ENCODE measurements around the gene PCDHGA3.
A peak's percentile ranks its signal among the peaks of the same experiment; 100 is the strongest.

The PCDHGA3 gene

DNA sequence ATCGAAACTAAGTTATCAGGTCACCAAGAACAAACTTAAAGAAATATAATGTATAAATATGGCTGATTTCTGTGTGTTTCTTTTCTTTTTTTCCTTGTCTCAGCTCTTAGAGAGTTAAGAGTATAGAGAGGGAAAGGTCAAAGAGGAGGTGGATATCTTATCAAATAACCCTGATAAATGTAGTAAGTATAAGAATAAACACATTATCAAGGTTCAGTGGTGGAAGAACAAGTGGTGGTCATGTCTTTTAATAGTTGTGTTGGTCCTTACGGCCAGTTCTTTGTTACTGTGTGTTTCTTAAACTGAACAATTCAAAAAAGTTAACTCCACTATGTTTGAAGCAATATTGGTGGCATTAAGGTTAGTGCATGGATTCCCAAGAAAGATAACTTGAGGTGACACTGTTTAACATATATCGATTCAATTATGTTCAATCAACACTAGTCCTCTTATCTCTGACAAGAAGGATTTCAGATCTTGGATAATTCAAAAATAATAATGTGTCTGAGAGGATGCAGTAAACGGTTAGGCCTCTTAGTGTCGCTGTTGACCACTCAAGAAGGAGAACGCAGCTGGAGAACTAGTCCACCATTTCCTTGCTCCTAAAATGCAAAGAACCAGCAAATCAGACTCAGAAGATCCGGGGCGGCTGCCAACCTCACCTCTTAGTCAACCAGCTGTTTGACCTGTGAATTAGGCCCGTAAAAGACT lies at the start of gene PCDHGA3:
Gene PCDHGA3, plus strand, starts transcription at position 588 of the 711 bp plus-strand sequence. CDS start 205 bp downstream, outside the sequence.
- no peak for TF ChIP-seq EZH2 (IDR thresholded peaks at IDR 0.05; ENCODE audit: borderline replicate concordance, low read depth, low read length, severe bottlenecking)
- TF ChIP-seq, protein P1, sequence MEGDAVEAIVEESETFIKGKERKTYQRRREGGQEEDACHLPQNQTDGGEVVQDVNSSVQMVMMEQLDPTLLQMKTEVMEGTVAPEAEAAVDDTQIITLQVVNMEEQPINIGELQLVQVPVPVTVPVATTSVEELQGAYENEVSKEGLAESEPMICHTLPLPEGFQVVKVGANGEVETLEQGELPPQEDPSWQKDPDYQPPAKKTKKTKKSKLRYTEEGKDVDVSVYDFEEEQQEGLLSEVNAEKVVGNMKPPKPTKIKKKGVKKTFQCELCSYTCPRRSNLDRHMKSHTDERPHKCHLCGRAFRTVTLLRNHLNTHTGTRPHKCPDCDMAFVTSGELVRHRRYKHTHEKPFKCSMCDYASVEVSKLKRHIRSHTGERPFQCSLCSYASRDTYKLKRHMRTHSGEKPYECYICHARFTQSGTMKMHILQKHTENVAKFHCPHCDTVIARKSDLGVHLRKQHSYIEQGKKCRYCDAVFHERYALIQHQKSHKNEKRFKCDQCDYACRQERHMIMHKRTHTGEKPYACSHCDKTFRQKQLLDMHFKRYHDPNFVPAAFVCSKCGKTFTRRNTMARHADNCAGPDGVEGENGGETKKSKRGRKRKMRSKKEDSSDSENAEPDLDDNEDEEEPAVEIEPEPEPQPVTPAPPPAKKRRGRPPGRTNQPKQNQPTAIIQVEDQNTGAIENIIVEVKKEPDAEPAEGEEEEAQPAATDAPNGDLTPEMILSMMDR (IDR thresholded peaks at IDR 0.05; ENCODE audit: borderline replicate concordance, extremely low read depth, low read length, poor library complexity, severe bottlenecking): peak; percentile 18
- no peaks in the 10 kb centered on the region for H3K9me3 ChIP-seq (ENCODE audit: insufficient read depth, low read length, severe bottlenecking)
- no peaks in the 10 kb centered on the region for H3K36me3 ChIP-seq (ENCODE audit: insufficient read depth, low read length)
- H4K20me1 ChIP-seq (ENCODE audit: insufficient read depth, low read length): no peaks in the 10 kb centered on the region
- H3K4me1 ChIP-seq (ENCODE audit: insufficient read depth, low read length): no peaks in the 10 kb centered on the region
- H3K9ac ChIP-seq (ENCODE audit: low read depth, low read length): no peak within 1 kb of the TSS
- no peak within 1 kb of the TSS for H3K4me2 ChIP-seq (ENCODE audit: insufficient read depth, low read length)
- ATAC-seq (ENCODE audit: insufficient read depth, low read depth): no peak
- no peak within 1 kb of the TSS for H2AFZ ChIP-seq (ENCODE audit: low read depth, low read length)
- no peaks in the 10 kb centered on the region for H3K79me2 ChIP-seq (ENCODE audit: insufficient read depth, low read length)
- H3K27me3 ChIP-seq (ENCODE audit: insufficient read depth, low read length, poor library complexity): no peaks in the 10 kb centered on the region
- no peak for DNase-seq
- no peak within 1 kb of the TSS for H3K27ac ChIP-seq (ENCODE audit: low read length)
- H3K4me3 ChIP-seq (ENCODE audit: low read depth in 1 of 2, low read length in 2 of 2): no peak within 1 kb of the TSS

DNA sequence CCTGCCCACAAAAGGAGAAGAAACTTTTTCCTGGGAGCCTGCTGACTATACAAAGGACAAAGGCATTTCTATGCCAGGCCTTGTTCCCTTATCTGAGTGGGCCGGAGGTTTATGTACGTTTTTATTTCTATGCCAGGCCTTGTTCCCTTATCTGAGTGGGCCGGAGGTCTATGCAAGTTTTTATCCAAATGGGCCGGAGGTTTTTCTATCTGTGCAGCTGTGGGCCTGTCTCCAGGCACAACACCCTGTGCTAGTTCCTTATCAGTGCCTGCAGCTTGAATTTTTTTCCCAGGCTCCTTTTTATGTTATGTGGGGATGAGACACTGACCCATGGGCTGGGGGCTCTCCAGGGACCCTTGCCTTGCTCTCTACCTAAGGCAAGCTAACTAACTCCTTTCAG lies 45.3 kb upstream of the PCDHGA3 start:
- DNase-seq: no peak
- TF ChIP-seq, protein P1 (IDR thresholded peaks at IDR 0.05; ENCODE audit: borderline replicate concordance, extremely low read depth, low read length, poor library complexity, severe bottlenecking): no peak
- TF ChIP-seq EZH2 (IDR thresholded peaks at IDR 0.05; ENCODE audit: borderline replicate concordance, low read depth, low read length, severe bottlenecking): no peak
- no peaks in the 10 kb centered on the region for H3K79me2 ChIP-seq (ENCODE audit: insufficient read depth, low read length)
- no peak overlapping the region for H3K9ac ChIP-seq (ENCODE audit: low read depth, low read length)
- peaks cover 5% of the 10 kb centered on the region for H3K9me3 ChIP-seq (ENCODE audit: insufficient read depth, low read length, severe bottlenecking)
- no peaks in the 10 kb centered on the region for H3K4me1 ChIP-seq (ENCODE audit: insufficient read depth, low read length)
- no peaks in the 10 kb centered on the region for H4K20me1 ChIP-seq (ENCODE audit: insufficient read depth, low read length)
- H3K36me3 ChIP-seq (ENCODE audit: insufficient read depth, low read length): no peaks in the 10 kb centered on the region
- no peak overlapping the region for H3K4me3 ChIP-seq (ENCODE audit: low read depth in 1 of 2, low read length in 2 of 2)
- no peak overlapping the region for H3K4me2 ChIP-seq (ENCODE audit: insufficient read depth, low read length)
- H3K27ac ChIP-seq (ENCODE audit: low read length): no peak overlapping the region
- no peak for ATAC-seq (ENCODE audit: insufficient read depth, low read depth)
- no peaks in the 10 kb centered on the region for H3K27me3 ChIP-seq (ENCODE audit: insufficient read depth, low read length, poor library complexity)
- H2AFZ ChIP-seq (ENCODE audit: low read depth, low read length): no peak overlapping the region

DNA sequence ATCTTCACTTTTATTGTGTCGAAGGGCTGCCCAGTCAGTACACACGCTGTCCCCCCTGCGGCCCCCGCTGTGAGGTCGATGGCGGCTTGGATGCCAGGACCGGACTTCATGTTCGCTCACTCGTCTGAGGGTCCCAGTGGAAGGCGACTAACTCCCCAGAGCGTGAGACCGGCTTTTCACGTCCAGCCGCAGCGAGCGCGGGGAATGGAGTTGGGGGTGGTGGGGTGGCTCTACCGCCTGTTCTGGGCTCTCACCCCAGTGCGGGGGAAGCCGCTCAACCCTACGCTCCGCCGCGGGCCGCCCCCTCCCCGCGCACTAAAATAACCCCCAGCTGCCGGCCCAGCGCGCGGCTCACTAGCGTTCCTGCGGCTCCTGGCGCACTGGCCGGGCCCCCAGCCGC lies 39.9 kb upstream of the PCDHGA3 start, which contains the start of gene SLC25A2:
Gene SLC25A2, minus strand, starts transcription at position 294 of the 400 bp plus-strand sequence. Its CDS starts 184 bp downstream, at position 110.
- H3K27me3 ChIP-seq (ENCODE audit: insufficient read depth, low read length, poor library complexity): no peaks in the 10 kb centered on the region
- DNase-seq: no peak

More for the DNA sequence above, 39.9 kb upstream of the PCDHGA3 start, which contains the start of gene SLC25A2:
- Histone ChIP-seq H3K36me3 (ENCODE audit: insufficient read depth, low read length) (no peaks in the 10 kb centered on the region), H2AFZ (ENCODE audit: low read depth, low read length) (no peak within 1 kb of the TSS), H4K20me1 (ENCODE audit: insufficient read depth, low read length) (no peaks in the 10 kb centered on the region), H3K9ac (ENCODE audit: low read depth, low read length) (no peak within 1 kb of the TSS), H3K27ac (ENCODE audit: low read length) (no peak within 1 kb of the TSS), H3K4me1 (ENCODE audit: insufficient read depth, low read length) (no peaks in the 10 kb centered on the region), H3K9me3 (ENCODE audit: insufficient read depth, low read length, severe bottlenecking) (peaks cover 5% of the 10 kb centered on the region), H3K4me2 (ENCODE audit: insufficient read depth, low read length) (no peak within 1 kb of the TSS), H3K4me3 (ENCODE audit: low read depth in 1 of 2, low read length in 2 of 2) (no peak within 1 kb of the TSS), H3K79me2 (ENCODE audit: insufficient read depth, low read length) (no peaks in the 10 kb centered on the region)
- TF ChIP-seq EZH2 (IDR thresholded peaks at IDR 0.05; ENCODE audit: borderline replicate concordance, low read depth, low read length, severe bottlenecking): no peak
- TF ChIP-seq, protein P1 (IDR thresholded peaks at IDR 0.05; ENCODE audit: borderline replicate concordance, extremely low read depth, low read length, poor library complexity, severe bottlenecking): no peak
- ATAC-seq (ENCODE audit: insufficient read depth, low read depth): no peak
